ENCODE measurements around the gene ORAI2.

DNA sequence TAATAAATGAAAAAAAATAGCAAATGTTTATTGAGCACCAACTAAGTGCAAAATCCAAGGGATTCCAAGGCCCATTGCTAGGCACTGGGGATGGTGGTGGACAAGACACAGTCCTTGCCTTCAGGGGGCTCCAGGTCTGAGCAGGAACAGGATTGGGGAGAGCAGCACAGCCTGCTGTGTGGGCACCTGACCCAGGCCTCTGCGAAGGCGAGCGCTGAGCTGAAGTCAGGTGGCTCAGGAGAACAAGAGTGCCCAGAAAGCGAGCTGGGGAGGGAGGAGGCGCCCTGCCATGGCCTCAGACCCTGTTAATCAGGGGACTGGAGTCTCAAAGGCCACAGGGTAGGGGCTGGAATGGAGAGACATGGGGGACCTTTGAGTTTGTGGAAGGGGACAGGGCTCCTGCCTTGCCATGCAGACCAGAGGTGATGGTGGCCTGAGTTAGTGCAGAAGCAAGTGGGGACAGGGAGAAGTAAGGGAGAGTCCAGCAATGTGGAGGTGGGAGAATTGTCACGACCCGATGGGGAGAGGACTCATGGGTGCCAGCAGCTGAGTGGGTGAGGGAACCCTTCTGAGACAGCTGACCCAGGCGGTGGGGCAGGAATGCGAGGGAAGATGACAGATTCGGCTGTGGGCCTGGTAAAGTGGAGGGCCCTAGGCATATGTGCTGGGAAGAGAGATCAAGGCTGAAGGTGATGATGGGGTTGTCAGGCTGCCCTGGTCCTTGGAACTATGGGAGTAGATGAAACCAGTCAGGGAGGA lies 4.1 kb upstream of the ORAI2 start:
- TF ChIP-seq, protein P1, sequence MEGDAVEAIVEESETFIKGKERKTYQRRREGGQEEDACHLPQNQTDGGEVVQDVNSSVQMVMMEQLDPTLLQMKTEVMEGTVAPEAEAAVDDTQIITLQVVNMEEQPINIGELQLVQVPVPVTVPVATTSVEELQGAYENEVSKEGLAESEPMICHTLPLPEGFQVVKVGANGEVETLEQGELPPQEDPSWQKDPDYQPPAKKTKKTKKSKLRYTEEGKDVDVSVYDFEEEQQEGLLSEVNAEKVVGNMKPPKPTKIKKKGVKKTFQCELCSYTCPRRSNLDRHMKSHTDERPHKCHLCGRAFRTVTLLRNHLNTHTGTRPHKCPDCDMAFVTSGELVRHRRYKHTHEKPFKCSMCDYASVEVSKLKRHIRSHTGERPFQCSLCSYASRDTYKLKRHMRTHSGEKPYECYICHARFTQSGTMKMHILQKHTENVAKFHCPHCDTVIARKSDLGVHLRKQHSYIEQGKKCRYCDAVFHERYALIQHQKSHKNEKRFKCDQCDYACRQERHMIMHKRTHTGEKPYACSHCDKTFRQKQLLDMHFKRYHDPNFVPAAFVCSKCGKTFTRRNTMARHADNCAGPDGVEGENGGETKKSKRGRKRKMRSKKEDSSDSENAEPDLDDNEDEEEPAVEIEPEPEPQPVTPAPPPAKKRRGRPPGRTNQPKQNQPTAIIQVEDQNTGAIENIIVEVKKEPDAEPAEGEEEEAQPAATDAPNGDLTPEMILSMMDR (IDR thresholded peaks at IDR 0.05): no peak
- TF ChIP-seq POLR2A (IDR thresholded peaks at IDR 0.05): no peak

All from esophagus squamous epithelium (tissue), 4 donors.